GM23248 (cell line): ENCODE measurements around the gene ACTN2.
"Not testable (repeated sequence)": the region's sequence is repeated elsewhere in the genome, so short reads cannot be mapped to it uniquely, and the experiment has no call there.

Source experiments
- EZH2 ChIP-seq: fragments of 200-600 bp; sonication (generic); IDR thresholded peaks from 2 replicates; pipeline ENCODE4 v1.6.1; 2018; ENCODE audit warnings: antibody characterized with exemption, mild to moderate bottlenecking; ENCODE audit not compliant: insufficient read depth, poor library complexity, severe bottlenecking
- EZH2phosphoT487 ChIP-seq: fragments of 200-600 bp; sonication (generic); IDR thresholded peaks from 2 replicates; pipeline ENCODE4 v1.6.1; 2018; ENCODE audit warnings: antibody characterized with exemption, moderate library complexity, mild to moderate bottlenecking, low read depth; ENCODE audit not compliant: insufficient read depth

GRCh38 chr1:236668909-236669308, 17.4 kb upstream of the ACTN2 start:
- TF ChIP-seq EZH2, EZH2phosphoT487: not testable (repeated sequence)
